ENCODE measurements around the gene TNIP2.
"Not testable (repeated sequence)": the region's sequence is repeated elsewhere in the genome, so short reads cannot be mapped to it uniquely, and the experiment has no call there.

Gene TNIP2

DNA sequence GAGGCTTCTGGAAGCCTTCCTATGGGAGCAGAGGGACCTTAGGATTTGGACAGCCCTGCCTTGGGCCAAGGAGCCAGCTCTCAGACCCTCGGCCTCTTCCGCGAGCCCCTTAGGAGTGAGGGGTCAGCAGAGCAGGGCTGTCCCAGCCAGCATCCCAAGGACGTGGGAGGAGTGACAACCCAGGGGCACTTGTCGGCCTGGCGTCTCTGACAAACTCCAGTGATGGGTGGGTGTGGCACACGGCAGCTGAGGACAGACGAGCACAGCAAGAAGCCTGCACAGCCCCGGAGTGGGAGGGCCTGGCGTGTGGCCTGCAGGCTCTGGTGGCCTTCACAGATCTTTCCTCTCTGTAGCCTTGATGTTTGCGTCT lies 11.6 kb upstream of the TNIP2 start:
- no peak for DNase-seq

- no peak for DNase-seq
These were observed 11.0 kb upstream of the TNIP2 start for GRCh38 chr4:2767046-2767704.

- DNase-seq, result no peak
These were observed 9.8 kb upstream of the TNIP2 start for GRCh38 chr4:2765832-2766526.

DNA sequence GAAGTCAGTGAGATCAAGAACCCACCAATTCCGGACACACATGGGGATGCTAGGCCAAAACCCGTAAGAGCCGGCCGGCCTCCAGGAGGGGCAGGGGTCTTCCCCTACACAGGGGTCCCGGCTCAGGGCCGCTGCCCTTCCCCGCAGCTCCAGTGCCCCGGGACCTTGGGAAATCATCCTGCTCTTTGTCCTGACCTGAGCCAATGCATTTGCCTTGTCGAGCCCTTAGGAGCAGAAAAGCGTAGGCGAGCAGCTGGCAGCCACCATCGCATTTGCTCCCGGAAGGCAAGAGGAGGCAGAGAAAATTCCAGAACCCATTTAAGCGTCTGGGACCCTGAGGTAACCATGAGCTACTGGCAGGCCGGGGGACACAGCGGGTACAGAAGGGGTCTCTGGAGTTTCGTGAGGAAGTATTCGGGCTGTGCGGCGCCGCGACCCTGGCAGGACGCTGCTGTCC lies 7.4 kb upstream of the TNIP2 start:
- DNase-seq, result no peak

DNA sequence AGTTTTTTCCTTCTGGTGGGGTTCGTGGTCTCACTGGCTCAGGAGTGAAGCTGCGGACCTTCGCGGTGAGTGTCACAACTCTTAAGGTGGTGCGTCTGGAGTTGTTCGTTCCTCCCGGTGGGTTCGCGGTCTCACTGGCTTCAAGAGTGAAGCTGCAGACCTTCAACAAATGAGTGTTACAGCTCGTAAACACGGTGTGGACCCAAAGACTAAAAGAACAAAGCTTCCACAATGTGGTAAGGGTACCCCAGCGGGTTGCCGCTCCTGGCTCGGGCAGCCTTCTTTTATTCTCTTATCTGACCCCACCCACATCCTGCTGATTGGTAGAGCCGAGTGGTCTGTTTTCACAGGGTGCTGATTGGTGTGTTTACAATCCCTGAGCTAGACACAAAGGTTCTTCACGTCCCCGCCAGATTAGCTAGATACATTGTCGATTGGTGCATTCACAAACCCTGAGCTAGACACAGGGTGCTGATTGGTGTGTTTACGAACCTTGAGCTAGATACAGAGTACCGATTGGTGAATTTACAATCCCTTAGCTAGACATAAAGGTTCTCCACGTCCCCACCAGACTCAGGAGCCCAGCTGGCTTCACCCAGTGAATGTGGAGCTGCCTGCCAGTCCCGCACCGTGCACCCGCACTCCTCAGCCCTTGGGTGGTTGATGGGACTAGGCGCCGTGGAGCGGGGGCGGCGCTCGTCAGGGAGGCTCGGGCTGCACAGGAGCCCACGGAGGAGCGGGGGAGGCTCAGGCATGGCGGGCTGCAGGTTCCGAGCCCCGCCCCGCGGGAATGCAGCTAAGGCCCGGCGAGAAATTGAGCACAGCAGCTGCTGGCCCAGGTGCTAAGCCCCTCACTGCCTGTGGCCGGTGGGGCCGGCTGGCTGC lies 6.6 kb upstream of the TNIP2 start:
- not testable (repeated sequence) for DNase-seq

GRCh38 chr4:2762048-2762447 lies 5.9 kb upstream of the TNIP2 start:
- no peak for DNase-seq

- peak; percentile 38 for DNase-seq
These were observed 5.1 kb upstream of the TNIP2 start for GRCh38 chr4:2761035-2761923.

DNA sequence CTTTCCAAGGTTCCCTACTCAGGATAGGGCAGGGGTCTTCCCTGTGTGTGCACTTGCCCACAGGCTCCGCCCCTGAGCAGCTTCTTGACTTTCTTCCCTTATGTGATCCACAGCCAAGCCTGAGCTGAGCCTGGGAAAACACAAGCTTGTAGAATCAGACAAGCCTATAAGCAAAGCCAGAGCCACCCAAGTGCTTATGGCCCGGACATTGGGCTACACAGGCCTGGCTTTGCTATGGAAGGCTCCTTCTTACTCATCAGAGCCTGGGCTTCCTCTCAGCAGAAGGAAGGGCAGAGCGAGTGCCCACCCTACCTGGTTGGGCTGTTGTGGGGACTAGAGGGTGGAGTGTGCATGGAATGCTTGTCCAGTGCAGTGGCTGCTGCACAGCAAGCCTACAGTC lies 1.3 kb upstream of the TNIP2 start:
- no peak for DNase-seq

DNA sequence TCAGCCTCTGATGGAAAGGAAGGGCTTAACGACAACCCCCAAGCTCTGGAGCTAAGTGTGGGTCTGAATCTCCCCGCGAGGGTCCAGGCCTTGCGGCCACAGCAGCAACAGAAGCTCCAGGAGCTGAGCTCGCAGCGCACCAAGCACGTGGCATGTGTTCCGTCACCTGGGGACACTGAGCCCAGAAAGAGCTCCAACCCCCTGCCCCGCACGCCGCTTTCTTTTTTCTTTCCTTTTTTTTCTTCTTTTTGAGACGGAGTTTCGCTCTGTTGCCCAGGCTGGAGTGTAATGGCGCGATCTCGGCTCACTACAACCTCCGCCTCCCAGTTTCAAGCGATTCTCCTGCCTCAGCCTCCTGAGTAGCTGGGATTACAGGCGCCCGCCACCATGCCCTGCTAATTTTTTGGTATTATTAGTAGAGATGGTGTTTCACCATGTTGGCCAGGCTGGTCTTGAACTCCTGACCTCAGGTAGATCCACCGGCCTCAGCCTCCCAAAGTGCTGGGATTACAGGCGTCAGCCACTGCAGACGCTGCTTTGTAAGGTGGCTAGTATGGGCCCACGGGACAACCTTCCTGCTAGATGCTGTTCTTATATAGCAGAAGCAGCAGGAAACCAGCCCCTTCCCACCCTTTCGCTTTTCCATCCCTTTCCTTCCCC lies 685 bp upstream of the TNIP2 start:
- DNase-seq, result no peak

GRCh38 chr4:2754848-2755819 lies 1.0 kb downstream of the TNIP2 start:
- no peak for DNase-seq

DNA sequence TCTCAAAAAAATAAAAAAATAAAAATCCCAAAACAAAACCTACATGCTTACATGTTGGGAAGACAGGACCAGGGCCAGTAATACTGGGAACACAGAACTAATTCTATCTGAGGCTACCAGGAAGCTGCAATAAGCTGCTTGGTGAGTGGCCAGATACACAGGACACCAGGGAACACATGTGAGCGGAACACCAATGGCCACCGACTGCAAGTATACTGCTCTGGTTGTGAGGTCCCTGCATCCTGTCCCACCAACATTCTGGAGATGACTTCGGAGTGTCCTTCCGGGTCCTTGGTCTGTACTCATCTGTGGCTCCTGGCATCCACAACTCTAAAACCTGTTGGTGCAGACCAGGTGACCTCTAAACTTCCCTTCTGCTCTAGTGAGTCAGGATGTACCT lies 2.7 kb downstream of the TNIP2 start:
- no peak for DNase-seq

GRCh38 chr4:2750719-2751605 lies 5.2 kb downstream of the TNIP2 start:
- peak; percentile 63 for DNase-seq

DNA sequence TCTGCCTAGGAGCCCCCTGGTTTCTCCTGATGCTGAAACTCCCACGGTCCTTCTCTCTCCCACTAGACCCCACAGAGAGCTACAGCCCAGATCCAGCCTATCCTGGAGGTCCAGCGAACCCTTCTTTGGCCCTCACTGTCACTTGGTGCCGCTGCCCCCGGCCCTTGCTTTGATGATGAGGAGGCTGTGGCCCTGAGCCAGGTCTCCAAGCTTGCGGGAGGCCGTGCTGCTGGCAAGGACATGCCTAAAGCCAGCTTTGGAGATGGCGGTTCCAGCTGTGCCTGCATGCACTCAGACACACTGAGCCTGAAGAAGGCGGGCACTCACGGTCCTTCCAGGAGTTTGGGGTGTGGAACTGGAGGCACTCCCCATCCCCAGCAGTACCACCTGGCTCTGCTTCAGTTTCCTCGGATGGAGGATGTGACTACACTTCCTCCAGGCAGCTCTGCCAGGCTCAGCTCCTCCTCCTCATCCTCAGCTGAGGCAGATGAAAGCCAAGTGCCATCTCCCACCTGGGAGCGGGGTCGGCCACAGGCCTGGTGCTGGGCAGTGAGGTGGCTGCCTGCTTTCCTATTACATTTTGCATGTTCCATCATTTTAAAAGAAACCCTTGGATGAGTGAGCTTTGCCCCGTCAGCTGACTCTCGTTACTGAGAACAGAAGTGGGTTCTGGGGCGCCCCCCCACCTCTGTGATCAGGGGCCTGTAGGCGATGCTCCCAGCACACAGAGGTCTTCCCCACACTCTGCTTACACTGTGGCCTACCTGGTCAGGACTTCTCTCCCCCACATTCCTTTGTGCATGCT lies 9.0 kb downstream of the TNIP2 start:
- DNase-seq, result no peak

GRCh38 chr4:2745981-2746806 lies 9.9 kb downstream of the TNIP2 start:
- DNase-seq, result no peak

- DNase-seq, result no peak
These were observed 10.6 kb downstream of the TNIP2 start for GRCh38 chr4:2745516-2745915.

DNA sequence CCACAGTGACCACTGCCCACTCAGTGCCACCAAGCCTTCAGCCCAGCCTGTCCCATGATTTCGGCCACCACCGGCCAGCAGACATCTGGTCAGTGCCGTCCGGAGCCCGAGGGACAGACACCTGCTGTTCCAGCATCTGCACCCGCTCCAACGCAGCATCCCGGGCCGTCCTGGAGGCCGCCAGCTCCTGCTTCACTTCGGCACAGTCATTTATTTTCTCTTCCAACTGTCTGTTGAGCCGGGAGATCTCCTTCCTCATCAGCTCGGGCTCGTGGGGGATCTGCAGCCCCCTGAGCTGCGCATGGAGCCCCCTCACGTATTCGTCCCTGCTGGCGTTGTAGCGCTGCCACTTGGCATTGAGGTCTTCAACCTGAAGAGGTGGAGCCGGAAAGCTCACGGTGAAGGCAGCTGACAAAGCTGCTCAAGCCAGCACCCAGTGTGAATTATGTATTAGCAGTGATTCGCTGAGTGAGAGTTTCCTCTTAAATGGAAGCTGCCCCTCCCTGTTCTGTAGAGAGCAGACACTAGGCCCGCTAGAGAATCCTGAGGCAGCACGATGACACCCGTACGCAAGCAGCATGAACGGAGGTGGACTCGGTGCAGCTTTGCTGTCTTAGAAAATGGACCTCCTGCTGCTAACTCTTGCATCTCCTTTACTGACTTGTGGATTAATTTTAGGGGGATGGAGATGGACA lies 11.4 kb downstream of the TNIP2 start:
- DNase-seq, result no peak
